Measurements from ENCODE around the gene CORO7. TPM values are rescaled to one million over a fixed set of nuclear protein-coding genes. Genes with fewer than 3 reads are reported as not detected.

CORO7 gene
- total and polyA plus RNA-seq, 9 of the 15 experiments (the other 6 are each of a cell fraction or from before 2014, with no cell fraction given): 0.45 to 77.2 (median 18.7) TPM

- TF ChIP-seq SUPT5H (IDR thresholded peaks at IDR 0.05): no peak
- TF ChIP-seq BACH1 (tag; IDR thresholded peaks at IDR 0.05): no peak
- TF ChIP-seq WHSC1 (IDR thresholded peaks at IDR 0.05; ENCODE audit: low read length): no peak
- TF ChIP-seq THRA (IDR thresholded peaks at IDR 0.05): no peak
- peak in 1 of 2 experiments; percentile 35; a peak in 1 of 4 replicates for TF ChIP-seq MNT (conservative IDR thresholded peaks at IDR 0.05)
- TF ChIP-seq ZNF740 (CRISPR knock-in tag; IDR thresholded peaks at IDR 0.05): peak; percentile 68
- peak in 1 of 2 experiments; percentile 46; a peak in 1 of 4 replicates for TF ChIP-seq ZNF740 (tag; IDR thresholded peaks at IDR 0.05)
- no peak for TF ChIP-seq MTA3 (IDR thresholded peaks at IDR 0.05; ENCODE audit: borderline replicate concordance)
- no peak for TF ChIP-seq TARDBP (IDR thresholded peaks at IDR 0.05)
- TF ChIP-seq TEAD1 (CRISPR knock-in tag; IDR thresholded peaks at IDR 0.05): no peak
- no peak for TF ChIP-seq HMGN3 (IDR thresholded peaks at IDR 0.05; ENCODE audit: borderline replicate concordance, extremely low read depth, insufficient read length, low read depth, low read length)
- no peak for TF ChIP-seq ZNF174 (CRISPR knock-in tag; IDR thresholded peaks at IDR 0.05)
- no peak for TF ChIP-seq ATF4 (CRISPR knock-in tag; IDR thresholded peaks at IDR 0.05)
- peak; percentile 46; the same call in 1 of the 2 replicates for TF ChIP-seq TOE1 (IDR thresholded peaks at IDR 0.05; ENCODE audit: borderline replicate concordance)
- no peak for TF ChIP-seq TOE1 (CRISPR knock-in tag; IDR thresholded peaks at IDR 0.05; ENCODE audit: borderline replicate concordance, low read depth)
- TF ChIP-seq USF1 (CRISPR knock-in tag; IDR thresholded peaks at IDR 0.05): 0 out of 2 replicates have a peak, but pooled peaks have one; percentile 16
- TF ChIP-seq ZNF512 (tag; IDR thresholded peaks at IDR 0.05): no peak
- no peak for TF ChIP-seq HDAC8 (tag; IDR thresholded peaks at IDR 0.05)
Measured at GRCh38 chr16:4461250-4462085, 45.1 kb upstream of the CORO7 start (continued).

All from K562 (cell line).